Breast epithelium (tissue), 3 donors: ENCODE data around the gene DRAXIN.

Experiments used
- CTCF ChIP-seq, 3 donors: fragments of 450-650 bp; IDR thresholded peaks; one replicate each; pipeline ENCODE4 v1.5.1; 2016 to 2017; ENCODE audit warnings: antibody characterized with exemption in 3 of 3, mild to moderate bottlenecking in 3 of 3, moderate library complexity in 3 of 3
- POLR2A ChIP-seq: fragments of 450-650 bp; IDR thresholded peaks from one replicate; pipeline ENCODE4 v1.6.1; 2016; ENCODE audit warnings: antibody characterized with exemption, mild to moderate bottlenecking, moderate library complexity
- POLR2AphosphoS5 ChIP-seq, 3 donors: sonication (generic); formaldehyde crosslinking; IDR thresholded peaks; one replicate each; pipeline ENCODE4 v1.6.1; 2017; ENCODE audit warnings: antibody characterized with exemption in 3 of 3

GRCh38 chr1:11682287-11682771 lies 9.2 kb upstream of the DRAXIN start:
- TF ChIP-seq CTCF (IDR thresholded peaks at IDR 0.05), result no peak
- TF ChIP-seq POLR2AphosphoS5 (IDR thresholded peaks at IDR 0.05), result no peak
- TF ChIP-seq POLR2A, result no peak
